Bronchial epithelial cell (primary cell): ENCODE measurements around the gene SESN2. TPM values are rescaled to one million over a fixed set of nuclear protein-coding genes. Genes with fewer than 3 reads are reported as not detected.
"Not testable (repeated sequence)": the region's sequence is repeated elsewhere in the genome, so short reads cannot be mapped to it uniquely, and the experiment has no call there.

ENCODE experiments used
- DNase-seq: peaks from one replicate; pipeline ENCODE4 v3.0.0-alpha.2; 2010; ENCODE audit warnings: low read depth
- FAIRE-seq: peaks from 2 replicates; lab custom pipeline; 2011; peaks lifted over from hg19 to GRCh38; lab: Jason Lieb, UNC
- H3K27me3 ChIP-seq: 2 replicates; pipeline ENCODE4 v1.5.1; 2011; ENCODE audit warnings: low read length; ENCODE audit not compliant: control insufficient read depth, insufficient read depth
- H3K36me3 ChIP-seq: 2 replicates; pipeline ENCODE4 v1.5.1; 2011; ENCODE audit warnings: low read length; ENCODE audit not compliant: control insufficient read depth, insufficient read depth
- H3K4me3 ChIP-seq: 2 replicates; pipeline ENCODE4 v1.5.1; 2011; ENCODE audit warnings: mild to moderate bottlenecking, low read depth, low read length, control low read depth
- total RNA-seq: library from RNA; depleted of rRNA; stranded (reverse); fragments of >200 nt; gene quantifications from 2 replicates; pipeline ENCODE4 v1.2.1, GENCODE V29; 2014
- TF ChIP-seq, protein P1 (sequence below): IDR thresholded peaks from 2 replicates; pipeline ENCODE4 v1.5.1; 2011; ENCODE audit warnings: mild to moderate bottlenecking, moderate library complexity, low read length, control low read depth, inconsistent platforms; ENCODE audit not compliant: insufficient read depth, severe bottlenecking

Gene SESN2
- total RNA-seq, 1 donor from 2014 or later: 24.2 TPM

GRCh38 chr1:28314547-28314941 lies 55.2 kb downstream of the SESN2 start:
- H3K36me3 ChIP-seq: no peaks in the 10 kb centered on the region
- no peak for FAIRE-seq
- DNase-seq: no peak
- no peaks in the 10 kb centered on the region for H3K27me3 ChIP-seq
- no peak overlapping the region for H3K4me3 ChIP-seq
- TF ChIP-seq, protein P1, sequence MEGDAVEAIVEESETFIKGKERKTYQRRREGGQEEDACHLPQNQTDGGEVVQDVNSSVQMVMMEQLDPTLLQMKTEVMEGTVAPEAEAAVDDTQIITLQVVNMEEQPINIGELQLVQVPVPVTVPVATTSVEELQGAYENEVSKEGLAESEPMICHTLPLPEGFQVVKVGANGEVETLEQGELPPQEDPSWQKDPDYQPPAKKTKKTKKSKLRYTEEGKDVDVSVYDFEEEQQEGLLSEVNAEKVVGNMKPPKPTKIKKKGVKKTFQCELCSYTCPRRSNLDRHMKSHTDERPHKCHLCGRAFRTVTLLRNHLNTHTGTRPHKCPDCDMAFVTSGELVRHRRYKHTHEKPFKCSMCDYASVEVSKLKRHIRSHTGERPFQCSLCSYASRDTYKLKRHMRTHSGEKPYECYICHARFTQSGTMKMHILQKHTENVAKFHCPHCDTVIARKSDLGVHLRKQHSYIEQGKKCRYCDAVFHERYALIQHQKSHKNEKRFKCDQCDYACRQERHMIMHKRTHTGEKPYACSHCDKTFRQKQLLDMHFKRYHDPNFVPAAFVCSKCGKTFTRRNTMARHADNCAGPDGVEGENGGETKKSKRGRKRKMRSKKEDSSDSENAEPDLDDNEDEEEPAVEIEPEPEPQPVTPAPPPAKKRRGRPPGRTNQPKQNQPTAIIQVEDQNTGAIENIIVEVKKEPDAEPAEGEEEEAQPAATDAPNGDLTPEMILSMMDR: no peak

GRCh38 chr1:28317014-28317413 lies 57.7 kb downstream of the SESN2 start:
- TF ChIP-seq, protein P1: no peak
- FAIRE-seq (no peak), DNase-seq (no peak)
- Histone ChIP-seq H3K27me3 (no peaks in the 10 kb centered on the region), H3K4me3 (no peak overlapping the region), H3K36me3 (no peaks in the 10 kb centered on the region)

DNA sequence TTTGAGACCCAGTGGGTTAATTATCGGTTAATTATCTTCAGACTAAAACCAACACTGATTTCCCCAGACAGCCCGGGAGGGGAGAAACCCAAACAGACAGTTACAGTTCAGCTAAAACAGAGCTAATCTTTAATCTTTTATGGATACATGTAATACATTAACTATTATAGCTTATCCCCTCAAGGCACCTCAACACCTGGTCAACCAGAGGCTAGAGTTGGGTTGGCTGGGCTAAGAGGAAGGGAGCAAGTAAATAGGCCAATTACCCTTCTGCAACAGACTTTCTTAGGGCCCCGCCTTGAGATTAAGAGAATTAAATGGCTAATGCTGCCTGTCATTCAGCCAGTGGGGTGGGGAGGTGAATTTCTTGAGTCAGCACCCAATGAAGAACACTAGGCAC lies 62.9 kb downstream of the SESN2 start:
- FAIRE-seq (no peak), DNase-seq (peak; percentile 21)
- Histone ChIP-seq H3K4me3 (no peak overlapping the region), H3K27me3 (no peaks in the 10 kb centered on the region), H3K36me3 (no peaks in the 10 kb centered on the region)
- TF ChIP-seq, protein P1: no peak

DNA sequence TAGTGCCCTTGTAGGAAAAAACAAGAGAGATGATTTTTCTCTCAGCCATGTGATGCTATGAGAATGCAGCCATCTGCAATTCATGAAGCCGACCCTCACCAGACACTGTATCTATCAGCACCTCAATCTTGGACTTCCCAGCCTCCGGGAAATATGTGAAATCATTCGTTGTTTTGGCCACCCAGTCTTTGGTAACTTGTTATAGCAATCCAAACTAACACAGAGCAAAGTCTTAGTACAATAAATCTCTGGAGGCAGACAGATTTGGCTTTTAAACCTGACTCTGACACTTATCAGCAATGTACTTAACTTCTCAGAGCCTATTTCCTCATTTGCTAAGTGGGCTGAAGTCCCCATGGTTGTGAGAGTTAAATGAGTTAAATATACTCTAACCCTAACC lies 64.4 kb downstream of the SESN2 start:
- Histone ChIP-seq H3K27me3 (no peaks in the 10 kb centered on the region), H3K36me3 (no peaks in the 10 kb centered on the region), H3K4me3 (no peak overlapping the region)
- TF ChIP-seq, protein P1: no peak
- DNase-seq (no peak), FAIRE-seq (no peak)

DNA sequence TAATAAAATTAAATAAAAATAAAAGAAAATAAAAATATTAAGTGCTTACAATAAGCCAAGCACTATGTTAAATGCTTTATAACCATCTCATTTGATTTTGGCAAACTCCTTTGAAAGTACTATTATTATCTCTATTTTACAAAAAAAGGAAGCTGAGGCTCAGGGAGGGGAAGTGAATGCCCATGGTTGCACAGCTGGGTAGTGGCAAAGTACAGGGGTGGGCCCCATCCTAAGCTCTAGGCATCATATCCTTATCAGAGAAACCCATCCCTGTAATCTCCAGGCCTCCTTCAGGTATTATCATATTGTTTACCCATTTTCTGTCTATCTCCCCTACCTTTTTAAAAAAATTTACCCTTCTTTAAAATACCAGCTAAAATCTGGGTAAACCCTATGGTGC lies 67.2 kb downstream of the SESN2 start:
- TF ChIP-seq, protein P1: no peak
- DNase-seq: no peak
- no peak for FAIRE-seq
- Histone ChIP-seq H3K4me3 (no peak overlapping the region), H3K36me3 (peaks cover 1% of the 10 kb centered on the region), H3K27me3 (no peaks in the 10 kb centered on the region)

GRCh38 chr1:28326984-28327383 lies 67.7 kb downstream of the SESN2 start:
- peak; percentile 50 for FAIRE-seq
- H3K27me3 ChIP-seq: no peaks in the 10 kb centered on the region
- TF ChIP-seq, protein P1: no peak
- DNase-seq: peak; percentile 89
- H3K36me3 ChIP-seq: peaks cover 3% of the 10 kb centered on the region
- H3K4me3 ChIP-seq: no peak overlapping the region

GRCh38 chr1:28327431-28327830 lies 68.1 kb downstream of the SESN2 start:
- not testable (repeated sequence) for H3K4me3 ChIP-seq, FAIRE-seq, H3K27me3 ChIP-seq, DNase-seq, H3K36me3 ChIP-seq
